HG03342 (cell line): Measurements from ENCODE around the gene CCDC154.

Experiments
- ATAC-seq: cut with Tn5 transposase; IDR thresholded peaks from one replicate; pipeline ENCODE4 v1.9.1; 2021; ENCODE audit warnings: mild to moderate bottlenecking, moderate library complexity; ENCODE audit not compliant: unreplicated experiment

CCDC154 gene

DNA sequence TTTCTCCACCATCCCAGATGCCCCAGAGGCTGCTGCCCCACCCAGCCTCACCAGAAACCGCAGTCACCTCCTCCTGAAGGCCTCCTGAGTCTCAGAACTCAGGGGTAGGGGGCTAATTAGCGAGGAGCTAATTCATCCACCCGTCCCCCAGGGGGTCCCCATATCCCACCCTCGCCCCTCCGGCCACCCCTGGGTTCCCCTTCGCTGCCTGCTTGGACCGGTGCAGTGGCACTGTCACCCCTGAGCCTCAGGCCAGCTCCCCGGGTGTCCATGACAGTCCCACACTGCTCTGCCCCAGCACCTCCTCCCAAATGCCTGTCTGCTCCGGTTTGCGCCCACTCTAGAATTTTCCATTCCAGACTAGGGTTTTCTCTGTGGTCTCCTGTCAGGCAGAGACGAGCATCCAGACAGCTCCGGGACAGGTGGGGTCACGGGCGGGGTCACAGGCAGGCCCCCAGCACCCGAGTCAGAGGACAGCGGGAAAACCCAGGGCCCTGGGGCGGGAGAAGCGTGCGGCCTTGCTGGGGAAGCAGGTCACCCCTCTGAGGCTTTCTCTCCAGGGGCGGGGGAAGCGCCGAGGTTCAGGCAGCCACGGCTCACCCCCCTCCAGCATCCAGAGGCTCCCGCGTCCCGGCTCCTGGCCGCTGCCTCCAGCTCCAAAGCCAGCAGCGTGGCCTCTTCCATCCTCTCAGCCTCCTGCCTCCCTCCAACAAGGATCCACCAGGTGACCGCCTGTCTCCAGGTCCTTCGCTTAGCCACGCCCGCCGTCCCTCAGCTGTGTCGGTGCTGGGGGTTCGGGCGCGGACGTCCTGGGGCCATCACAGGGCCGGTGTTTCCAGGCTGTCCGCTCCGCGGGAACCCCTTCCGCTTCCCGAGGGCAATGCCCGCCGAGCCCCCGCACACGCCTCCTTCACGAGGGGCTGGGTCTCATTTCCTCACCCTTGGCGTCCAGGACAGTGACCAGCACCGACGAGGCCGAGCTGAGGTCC, 16.6 kb downstream of the CCDC154 start:
- ATAC-seq: no peak

DNA sequence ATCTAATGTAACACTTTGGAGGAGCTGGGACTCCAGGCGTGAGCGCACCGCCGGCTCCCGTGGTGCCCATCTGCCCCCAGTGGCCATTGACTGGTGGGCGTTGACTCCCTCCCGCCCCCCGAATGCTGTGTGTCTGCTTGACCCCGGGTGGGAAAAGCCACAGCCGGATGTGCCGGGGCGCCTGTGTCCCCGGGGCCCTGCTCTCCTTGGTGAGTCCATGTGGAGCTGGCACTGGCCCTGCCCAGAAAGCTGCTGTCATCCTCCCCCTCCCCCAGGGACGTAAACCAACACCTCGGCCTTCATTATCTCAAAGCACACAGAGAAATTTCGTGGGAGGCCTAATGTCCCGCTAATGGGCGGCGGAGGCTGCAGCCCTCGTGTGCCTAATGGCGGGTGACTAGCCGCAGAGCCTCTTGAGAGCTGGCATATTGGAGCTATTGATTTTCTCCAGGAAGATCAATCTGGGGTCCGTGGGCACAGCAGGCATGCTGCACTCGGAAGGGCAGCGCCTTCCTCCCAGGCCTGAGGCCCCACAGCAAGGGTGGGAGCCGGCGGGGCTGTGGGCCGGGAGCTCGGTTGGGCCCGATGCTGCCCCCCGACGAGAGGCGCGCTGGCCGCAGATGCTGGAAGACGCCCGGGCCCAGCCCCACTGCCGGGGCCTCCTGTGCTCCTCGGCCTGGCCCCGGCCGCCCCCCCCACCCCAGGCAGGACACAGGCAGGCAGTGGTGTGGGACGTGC, 17.5 kb downstream of the CCDC154 start:
- ATAC-seq: no peak

DNA sequence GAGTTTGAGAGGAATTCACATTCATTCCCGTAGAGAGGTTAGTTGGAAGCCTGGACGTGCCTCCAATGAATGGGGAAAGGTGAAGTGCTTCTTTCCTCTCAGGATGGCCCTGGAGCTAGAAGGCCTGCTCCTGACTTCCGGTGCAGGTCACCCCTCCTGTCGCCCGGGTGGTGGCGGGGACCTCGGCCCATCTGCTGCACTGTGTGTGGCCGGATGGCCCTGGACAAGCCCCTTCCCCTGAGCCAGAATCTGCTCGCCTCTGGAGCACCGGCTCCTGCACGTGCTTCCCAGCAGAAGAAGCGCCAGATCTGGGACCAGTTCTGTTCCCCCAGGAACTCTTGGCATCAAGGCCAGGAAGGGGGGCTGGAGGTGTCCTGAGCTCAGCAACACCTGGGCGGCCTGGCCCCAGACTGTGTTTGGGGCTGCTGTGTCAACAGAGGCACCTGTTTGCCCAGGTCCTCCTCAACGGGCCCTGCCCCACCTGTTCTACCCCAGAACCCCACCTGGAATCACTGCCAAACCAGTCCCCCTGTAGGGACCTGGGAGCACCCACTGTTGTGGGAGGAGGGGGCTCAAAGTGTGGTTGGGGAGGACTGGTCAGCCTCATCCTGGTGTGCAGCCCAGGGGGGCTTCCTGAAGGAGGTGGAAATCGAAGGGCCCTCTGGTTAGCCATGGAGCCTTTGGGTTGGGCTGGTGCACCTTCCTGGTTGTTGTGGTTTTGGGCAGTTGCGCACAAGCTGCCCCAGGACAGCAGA, 18.6 kb downstream of the CCDC154 start:
- no peak for ATAC-seq

DNA sequence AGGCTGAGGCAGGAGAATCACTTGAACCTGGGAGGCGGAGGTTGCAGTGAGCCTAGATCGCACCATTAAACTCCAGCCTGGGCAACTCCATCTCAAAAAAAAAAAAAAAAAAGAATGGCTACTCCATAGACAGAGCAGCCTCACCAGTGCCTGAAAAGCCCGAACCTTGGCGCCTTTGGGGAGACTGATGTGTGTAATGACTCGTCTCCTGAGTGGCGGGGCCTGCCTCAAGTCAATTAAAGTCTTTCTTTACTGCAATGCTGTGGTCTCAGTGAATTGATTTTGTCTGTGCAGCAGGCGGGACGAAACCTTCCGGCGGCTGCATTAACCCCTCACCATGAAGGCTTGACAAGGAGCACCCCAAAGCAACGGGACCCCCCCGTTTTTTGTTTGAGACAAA, 20.3 kb downstream of the CCDC154 start:
- no peak for ATAC-seq

DNA sequence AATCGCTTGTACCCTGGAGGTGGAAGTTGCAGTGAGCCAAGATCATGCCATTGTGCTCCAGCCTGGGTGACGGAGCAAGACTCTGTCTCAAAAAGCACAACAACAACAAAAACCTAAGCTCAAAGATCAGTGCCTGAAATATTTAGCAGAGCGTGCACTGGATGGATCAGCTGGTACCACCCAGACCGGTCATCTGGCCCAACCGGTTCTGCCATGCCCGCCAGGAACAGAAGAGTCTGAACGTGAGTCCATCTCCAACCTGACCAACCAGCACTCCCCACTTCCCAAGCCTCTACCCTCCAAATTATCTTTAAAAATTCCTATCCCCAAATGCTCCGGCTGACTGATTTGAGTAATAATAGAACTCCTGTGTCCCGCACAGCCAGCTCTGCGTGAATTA, 22.3 kb downstream of the CCDC154 start:
- ATAC-seq: no peak

DNA sequence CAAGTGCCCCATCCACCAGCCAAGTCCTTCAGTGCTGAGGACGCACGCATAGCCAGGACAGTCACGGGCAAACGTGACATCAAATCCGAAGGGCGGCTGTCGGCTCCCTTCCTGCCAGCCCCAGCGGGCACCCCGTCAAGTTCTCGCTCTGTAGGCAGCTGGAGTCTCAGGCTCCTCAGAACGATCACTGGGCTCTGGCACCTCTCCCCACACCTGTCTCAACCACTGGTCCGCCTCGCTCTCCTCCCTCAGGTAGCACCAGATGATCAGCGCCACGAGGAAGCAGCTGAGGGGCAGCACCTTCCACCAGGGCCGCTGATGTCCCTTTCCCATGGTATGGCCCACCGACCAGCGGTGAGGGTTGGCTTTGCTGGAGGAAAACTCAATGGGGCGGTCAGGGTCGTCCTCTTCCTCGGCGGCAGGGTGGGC, 24.2 kb downstream of the CCDC154 start:
- peak; percentile 8 for ATAC-seq

DNA sequence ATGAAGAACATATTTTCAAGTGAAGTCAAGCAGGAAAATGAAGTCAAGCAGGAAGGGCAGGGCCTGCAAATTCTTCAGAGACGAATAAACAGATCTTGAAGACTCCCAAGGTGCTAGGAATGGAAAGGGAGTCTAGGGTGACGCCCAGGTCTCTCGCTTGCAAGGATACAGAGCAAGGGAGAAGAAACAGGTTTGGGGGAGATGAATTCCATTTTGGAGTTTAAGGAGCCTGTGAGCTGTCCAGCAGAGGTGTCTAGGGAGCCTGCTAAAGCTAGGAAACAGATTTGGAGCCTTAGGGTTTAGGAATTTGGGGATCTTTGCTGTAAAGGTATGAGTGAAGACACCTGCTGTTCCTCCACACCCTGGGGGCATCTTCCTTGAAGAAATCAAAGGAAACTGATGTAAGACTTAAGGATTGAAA, 27.8 kb downstream of the CCDC154 start:
- ATAC-seq: no peak

DNA sequence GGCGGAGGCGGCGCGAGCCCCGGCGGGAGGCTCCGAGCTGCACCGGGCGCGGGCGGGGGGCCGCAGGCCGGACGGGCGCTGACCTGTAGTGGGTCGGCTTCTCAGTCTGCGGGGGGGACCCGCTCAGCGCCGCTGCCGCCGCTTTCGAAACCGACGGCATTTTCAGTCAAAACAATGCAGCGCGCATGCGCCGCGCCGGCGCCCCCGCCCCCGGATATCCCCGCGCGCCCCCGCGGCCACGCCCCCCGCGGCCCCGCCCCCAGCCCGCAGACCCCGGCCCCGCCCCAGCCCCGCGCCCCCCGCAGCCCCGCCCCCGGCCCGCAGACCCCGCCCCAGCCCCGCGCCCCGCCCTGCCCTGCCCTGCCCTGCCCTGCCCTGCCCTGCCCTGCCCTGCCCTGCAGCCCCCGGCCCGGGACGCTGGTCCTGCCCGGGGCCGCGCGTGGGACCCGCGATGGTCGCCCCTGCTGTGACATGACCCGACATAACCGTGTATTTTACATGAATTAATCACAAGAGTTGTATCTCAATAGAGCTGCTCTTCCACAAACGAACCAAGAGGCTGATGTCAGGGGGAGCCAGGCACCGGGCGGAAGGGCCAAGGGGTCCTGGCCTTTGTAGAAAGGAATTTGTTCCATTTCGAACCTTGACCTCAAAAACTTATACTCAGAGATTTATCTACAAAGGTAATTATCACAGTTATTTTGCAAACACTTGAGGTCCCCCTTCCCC, 29.7 kb downstream of the CCDC154 start, which contains the start of gene UNKL:
UNKL (minus strand) TSS at position 173 of the 729 bp plus-strand sequence; CDS start at position 160, 13 bp downstream.
- ATAC-seq: peak; percentile 39

DNA sequence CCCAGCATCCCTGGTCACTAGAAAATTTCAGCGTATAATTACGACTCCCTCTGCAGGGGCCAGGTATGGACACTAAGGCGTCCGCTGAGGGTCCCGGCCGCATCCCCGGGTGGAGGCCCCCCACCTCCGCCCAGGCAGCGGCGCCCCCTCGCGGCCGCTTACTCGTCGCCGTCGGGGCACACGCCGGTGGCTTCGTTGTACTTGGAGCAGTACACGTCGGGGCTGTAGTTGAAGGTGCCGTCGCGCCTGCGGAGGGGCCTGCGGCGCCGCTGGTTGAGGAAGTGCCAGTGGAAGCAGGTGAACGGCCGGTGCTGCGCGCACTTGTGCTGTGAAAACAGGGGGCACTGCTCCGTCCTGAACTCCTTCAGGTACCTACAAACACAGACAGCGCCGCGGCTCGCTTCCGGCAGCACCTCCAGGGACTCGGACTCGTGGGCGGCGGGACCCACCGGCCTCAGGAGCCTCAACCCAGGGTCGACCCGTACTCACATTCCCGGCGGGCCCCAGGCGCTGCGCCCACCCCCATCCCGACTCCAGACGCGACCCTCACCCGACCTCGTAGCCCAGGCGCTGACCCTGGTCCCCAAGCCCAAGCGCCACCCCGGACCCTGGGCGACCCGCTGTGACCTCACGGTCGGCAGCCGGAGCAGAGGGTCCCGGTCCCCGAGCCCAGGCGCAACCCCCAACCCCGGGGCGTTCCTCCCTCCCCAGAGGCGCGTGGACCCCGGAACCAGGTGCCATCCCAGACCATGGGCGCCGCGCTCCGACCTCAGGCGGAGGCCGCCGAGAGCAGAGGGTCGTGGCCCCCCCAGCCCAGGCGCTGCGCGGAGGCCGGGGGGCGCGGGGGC, 30.4 kb downstream of the CCDC154 start:
- ATAC-seq: peak; percentile 29

DNA sequence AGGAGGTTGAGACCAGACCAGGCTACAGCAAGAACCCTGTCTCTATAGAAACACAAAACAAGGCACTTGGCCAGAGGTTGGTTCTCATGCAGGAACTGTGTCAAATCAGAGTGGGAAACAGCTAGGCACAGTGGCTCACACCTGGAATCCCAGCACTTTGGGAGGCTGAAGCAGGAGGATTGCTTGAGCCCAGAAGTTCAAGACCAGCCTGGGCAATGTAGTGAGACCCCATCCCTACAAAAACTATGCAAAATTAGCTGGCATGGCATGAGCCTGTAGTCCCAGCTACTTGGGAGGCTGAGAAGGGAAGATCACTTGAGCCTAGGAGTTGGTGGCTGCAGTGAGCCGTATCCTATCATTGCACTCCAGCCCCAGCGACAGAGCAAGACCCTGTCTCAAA, 31.5 kb downstream of the CCDC154 start:
- ATAC-seq: no peak

DNA sequence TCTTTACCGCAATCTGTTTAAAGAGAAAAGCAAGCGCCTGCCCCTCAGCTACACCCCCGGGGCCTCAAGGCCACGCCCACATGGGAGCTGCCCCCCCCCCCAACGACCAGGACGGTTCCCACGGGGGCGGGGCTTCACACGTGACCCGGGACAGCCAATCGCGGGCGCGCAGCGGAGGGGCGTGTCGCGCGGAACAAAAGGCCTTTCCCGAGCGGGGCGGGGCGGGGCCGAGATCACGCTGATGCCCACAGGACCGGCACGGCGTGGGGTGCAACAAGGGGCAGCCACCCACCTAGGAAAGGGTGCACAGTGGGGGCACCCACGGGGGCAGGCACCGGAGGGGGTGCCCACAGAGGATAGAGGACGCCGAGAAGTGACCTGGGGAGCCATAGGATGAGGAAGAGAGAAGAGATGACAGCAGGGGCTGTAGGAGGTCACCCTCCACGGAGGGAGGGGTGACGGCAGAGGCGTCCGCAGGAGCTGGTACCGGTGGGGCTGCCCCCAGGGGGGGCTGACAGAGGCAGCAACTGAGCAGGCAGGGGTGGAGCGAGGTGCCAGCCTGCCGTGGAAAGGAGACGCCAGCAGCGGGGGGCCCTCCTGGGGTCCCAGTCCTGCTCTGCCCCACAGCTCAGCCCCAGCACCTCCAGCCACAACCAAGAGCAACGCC, 36.1 kb downstream of the CCDC154 start:
- ATAC-seq: peak; percentile 62

DNA sequence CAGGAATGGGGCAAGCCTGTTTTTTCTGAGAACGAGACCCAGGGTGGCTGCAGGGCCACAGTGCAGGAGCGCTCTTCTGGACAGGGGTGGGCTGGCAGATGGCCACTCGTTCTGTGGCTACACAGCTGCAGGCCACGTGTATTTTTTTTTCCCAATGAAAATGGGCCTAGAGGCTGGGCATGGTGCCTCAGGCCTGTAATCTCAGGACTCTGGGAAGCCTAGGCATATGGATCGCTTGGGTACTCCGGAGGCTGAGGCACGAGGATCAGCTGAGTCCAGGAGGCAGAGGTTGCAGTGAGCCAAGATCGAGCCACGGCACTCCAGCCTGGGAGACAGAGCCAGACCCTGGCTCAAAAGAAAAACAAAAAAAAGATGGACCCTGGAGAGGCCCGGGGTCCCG, 36.6 kb downstream of the CCDC154 start:
- ATAC-seq: peak; percentile 12

DNA sequence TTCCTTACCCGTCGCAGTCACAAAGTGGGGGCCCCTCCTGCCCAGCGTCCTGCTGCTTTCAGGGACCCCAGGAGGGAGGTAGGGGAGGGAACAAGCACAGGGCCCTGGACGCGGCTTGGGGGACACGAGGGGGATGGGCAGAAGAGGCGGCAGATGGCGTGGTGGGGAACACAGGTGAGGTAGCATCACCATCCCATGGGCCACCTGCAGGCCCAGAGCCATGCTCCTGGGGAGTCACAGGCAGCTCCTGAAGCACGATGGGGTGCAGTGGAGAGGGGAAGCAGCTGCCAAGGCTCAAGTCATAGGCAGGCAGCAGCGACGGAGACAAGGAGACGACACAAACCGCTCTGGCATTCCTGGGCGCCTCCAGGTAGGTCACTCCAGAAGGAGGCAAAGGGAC, 40.6 kb downstream of the CCDC154 start:
- ATAC-seq: no peak

DNA sequence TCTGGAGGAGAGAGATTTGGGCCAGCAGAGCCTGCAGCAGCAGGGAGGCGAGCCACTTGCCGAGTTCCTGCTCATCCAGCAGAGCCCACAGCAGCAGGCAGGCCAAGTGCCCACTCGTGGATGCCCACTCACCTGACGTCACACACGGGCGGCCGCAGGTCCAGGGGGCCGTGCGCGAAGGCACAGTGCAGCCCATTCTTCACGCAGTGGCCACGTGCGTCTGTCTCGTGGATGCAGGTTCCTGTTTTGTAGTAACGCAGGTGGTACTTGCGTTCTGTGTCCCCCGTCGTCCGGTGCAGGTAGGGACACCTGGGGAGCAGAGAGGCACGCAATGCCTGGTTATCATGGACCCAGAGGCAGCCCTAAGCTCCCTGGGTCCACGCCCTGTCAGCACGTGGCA, 41.3 kb downstream of the CCDC154 start:
- no peak for ATAC-seq

DNA sequence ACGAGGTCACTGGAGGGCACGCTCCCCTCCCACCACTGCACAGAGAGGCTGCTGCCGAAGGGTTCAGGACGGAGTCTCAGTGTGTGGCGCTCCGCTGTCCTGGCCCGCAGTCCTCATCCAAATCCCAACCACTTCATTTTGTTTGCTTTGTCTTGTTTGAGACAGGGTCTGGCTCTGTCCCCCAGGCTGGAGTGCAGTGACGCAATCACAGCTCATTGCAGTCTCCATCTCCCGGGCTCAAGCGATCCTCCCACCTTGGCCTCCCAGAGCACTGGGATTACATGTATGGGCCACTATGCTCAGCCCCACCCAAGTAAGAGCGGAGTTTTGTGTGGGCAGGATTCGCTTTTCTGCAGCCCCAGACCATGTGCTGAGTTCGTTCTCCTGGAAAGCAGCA, 42.6 kb downstream of the CCDC154 start:
- ATAC-seq: no peak

DNA sequence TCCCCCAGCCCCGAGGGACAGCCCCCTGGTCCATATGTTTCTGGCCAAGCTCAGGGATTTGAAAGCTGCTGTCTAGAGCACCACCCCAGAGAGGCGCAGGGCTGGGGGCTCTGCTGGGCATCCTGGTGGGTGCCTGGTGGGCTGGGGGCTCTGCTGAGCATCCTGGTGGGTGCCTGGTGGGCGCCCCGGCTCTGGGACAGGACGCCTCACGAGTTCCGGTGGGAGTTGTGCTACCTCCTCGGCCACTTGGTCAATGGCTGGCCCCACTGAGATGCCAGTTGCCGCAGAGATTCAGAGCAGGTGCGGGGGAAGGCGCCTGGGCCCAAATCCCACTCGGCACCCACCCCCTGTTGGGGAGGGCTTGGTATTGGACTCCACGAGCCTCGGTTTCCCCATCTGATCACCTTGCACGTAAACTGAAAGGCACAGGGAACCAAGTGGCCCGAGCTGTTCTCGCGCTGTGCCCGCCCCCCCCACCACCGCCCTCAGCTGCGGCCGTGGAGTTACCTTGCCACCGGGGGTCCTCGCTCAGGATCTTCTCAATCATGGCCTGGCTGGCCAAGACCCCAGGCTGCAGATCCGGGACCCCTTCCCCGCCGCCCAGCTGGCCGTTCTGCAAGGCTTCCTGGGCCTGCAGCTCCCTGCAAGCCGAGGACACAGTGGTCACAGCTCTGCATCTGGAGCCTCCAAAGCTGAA, 43.1 kb downstream of the CCDC154 start:
- ATAC-seq: no peak

DNA sequence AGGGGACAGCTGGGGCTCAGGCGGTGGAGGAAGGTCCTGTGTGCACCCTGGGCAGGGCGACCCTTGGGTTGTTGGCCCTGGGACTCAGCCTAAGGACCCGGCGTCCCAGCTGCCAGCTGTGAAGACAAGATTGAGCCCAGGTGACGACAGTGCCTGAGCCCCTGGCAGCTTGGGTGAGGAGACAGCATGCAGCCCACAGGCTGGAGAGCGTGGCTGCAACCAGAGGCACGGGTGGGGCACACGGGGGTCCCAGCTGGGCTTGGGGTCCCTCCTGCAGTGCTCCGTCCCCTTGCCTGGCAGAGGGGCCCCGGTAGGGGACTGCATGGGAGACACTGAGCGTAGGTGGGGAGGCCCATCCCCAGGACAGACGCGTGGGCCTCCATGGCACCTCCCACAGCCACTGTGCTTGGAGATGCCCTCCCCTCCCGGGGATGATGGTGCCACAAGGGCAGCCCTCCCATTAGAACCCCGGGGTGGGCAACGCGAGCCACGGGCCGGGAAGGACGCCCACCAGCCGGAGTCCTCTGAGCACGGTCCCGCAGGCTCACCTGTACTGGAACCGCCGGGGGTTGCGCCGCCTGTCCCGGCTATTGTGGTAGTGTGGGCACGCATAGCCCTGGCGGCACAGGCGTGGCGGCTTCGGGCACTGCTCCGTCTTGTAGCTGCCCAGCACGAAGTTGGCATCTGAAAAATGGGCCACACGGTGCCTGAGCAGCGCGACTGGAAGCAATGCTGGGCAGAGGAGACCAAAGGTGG, 45.4 kb downstream of the CCDC154 start:
- no peak for ATAC-seq

DNA sequence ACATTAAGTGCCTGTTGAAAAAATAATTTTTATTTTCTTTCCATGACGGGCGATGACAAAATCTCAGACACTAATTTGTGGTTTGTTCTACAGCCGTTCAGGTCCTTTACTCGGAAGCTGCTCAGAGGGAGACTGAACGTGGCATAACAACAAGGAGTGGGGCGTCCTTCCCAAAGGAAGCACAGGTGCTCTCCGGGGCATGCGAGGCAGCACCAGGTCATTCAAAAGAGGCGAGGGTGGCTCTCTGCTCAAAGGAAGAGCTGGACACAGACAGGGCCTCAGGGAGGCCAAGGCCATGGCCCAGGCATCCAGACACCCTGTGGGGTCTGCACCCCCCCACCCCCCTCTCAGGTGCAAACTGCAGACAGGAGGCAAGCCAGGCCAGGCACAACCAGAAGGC, 46.0 kb downstream of the CCDC154 start:
- no peak for ATAC-seq
